GM18508 (cell line): ENCODE results near the gene TMEM128.
A peak's percentile ranks its signal among the peaks of the same experiment; 100 is the strongest.
"Not testable (repeated sequence)": the region's sequence is repeated elsewhere in the genome, so short reads cannot be mapped to it uniquely, and the experiment has no call there.

Source experiments
- ATAC-seq: cut with Tn5 transposase; IDR thresholded peaks from one replicate; pipeline ENCODE4 v1.9.1; 2021; ENCODE audit warnings: moderate number of reproducible peaks; ENCODE audit not compliant: insufficient read depth, unreplicated experiment

The TMEM128 gene

DNA sequence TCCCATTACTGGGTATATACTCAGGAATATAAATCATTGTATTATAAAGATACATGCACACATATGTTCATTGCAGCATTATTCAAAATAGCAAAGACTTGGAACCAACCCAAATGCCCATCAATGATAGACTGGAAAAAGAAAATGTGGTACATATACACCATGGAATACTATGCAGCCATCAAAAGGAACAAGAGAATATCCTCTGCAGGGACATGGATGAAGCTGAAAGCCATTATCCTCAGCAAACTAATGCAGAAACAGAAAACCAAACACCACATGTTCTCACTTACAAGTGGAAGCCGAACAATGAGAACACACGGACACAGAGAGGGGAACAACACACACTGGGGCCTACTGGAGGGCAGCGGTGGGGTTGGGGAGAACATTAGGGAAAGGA lies 9.7 kb upstream of the TMEM128 start:
- ATAC-seq, result not testable (repeated sequence)

DNA sequence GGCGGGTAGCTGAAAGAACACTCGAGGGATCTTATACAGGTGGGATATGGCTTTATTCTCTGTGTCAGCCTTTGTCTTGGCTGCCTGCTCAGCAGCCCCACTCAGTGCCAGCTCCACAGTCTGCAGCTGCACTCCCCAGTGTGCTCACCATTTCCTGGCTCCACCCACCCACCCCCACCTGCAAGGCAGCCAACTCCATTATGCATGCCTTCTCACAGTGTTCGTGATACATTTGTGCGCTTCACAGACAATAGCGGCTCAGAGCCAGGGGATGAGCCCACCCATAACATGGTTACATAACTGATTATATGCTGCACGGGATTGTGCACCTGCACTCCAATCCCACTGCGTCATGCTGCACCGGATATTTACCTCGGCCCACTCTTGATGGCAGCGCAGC lies 8.8 kb upstream of the TMEM128 start:
- no peak for ATAC-seq

DNA sequence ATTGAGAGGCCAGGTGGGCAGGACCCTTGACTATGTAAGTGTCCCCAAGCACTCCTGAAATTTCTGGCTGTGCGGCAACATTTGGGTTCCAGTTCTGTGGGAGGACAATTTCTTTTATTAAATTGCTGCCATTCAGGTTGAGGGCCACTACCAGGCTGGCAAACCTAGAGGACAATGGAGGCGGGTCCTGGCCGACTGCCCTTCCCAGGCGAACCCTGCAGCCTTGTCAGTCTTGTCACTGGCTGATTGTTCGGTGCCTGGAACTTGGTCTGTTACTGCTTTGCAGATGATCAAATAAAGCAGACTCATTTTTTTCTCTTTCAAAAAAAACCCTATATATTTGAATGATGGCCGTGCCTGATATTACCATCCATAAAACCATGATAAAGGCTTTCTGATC lies 6.6 kb upstream of the TMEM128 start:
- no peak for ATAC-seq

DNA sequence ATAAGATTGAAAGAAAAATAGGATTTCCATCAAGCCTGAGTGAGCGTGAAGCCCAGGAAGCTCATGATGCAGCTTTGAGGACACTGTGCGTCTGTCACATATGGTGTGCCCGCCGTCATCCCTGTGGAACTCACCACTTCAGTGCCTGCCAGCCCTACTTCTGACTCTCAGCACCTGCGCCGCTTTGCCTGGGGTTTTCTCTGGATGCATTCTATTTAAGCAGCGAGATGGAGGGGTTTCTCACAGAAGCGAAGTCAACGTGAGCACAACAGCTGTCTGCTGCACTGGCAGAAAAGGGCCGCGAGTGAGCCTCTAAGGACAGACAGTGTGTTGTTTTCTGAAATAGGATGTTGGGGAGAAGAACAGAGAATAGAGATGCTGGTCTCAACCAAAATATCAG lies 6.2 kb upstream of the TMEM128 start:
- ATAC-seq, result no peak

DNA sequence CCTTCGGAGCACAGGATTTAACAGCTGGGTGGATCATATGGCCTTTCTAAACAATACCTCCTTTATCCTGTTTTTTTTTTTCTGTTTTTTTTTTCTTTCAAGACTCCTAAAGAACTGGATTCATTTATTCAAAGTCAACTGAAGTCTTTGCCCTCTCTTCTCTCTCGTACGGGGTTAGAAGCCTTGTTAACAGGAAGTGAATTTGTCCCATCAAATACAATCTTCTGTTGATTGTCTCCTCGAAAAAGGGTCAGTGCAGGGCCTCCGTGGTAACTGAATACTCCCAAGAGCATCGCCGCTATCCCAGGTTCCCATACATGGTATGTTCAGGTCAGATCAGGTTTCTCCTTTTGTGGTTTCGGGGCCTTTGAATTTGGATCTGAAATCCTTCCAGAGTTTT lies 1.8 kb upstream of the TMEM128 start:
- no peak for ATAC-seq

DNA sequence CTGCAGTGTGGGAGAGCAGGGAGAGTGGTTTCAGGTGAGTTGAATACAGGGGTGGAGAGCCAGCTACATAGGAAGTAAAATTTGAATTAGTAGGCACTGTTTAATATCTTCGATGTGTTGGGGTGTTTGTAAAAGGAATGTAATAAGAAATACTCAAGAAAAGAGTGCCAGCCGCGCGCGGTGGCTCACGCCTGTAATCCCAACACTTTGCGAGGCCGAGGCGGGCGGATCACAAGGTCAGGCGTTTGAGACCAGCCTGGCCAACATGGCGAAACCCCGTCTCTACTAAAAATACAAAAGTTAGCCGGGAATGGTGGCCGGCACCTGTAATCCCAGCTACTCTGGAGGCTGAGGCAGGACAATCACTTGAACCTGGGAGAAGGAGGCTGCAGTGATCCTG lies 1.3 kb upstream of the TMEM128 start:
- ATAC-seq, result not testable (repeated sequence)

DNA sequence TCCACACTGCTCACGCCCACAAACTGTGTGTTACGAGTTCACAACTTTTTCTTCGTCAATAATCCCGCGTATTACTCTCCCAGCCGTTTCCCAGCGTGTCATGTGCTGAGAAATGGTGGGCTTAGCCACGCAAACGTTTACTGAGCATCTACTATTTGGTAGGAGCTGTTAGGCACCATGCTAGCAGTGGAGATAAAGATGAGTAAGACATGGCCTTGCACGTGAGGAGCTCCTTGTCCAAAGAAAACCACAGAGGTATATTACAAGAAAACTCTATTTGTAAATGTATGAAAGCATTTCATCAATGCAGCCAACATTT lies 821 bp upstream of the TMEM128 start:
- ATAC-seq, result no peak

DNA sequence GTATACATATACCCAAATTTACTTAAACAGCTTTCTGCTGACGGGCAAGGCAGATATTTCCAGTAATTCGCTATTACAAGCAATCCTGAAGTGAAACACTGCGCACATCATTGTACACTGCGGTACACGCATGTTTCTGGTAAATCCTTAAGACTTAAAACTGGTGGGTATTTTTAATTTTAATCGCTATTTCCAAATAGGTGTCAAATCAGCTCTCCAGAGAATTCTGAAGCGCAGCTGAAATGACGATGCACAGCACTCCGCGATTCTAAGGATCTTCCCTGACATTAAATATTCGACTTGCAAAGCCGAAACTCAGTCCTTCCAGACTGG lies 361 bp downstream of the TMEM128 start:
- ATAC-seq, result peak; percentile 14

DNA sequence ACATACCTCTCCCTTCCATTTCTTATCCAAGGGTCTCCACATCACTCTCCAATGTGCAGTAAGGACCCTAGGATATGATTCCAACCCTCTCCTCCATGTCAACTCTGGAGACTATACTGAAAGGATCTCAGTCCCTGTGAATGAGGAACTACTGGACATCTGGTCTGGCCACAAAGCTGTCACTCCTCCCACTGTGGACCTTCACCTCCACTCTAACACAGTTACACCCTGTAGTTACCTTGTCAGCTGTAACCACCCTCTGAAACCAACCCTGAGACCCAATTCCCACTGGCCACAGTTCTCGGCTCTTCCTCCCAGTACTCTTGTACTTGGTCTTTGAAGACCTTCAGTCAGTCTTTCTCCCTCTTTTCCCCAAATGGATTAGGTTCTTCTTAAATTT lies 2.9 kb downstream of the TMEM128 start:
- no peak for ATAC-seq

DNA sequence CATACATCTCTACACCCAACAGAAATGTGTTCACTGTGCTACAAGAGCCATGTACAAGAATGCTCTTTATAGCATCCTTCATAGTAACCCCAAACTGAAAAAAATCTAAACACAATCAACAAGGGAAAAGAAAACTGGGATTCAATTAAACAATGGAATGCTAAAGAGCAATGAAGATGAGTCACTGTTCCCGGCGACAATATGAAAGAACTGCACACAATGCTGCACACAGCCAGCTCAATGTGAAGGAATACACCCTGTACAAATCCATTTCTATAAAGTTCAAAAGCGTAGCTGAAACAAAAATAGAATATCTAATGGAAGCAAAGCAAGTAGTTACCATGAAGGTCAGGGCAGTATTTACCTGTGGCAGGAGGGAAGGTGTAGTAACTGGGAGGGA lies 8.5 kb downstream of the TMEM128 start:
- not testable (repeated sequence) for ATAC-seq

DNA sequence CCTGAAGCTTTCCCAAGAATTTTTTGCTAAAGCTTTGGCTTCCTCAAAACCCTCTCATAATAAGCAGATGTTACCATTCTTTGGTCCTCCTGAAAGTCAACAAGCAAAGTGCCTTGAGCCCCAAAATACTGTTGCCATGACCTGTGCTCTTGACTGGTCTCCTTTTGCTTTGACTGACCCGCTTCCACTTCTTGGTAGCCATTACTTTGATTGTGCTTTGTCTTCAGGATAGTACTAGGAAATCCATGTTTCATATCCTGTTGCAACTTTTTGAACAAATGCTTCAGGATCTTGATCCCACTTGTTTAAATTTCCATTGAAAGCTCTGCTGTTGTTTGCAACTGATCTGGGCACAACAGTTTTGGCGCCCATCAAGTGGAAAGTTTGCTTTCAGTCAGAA lies 14.4 kb downstream of the TMEM128 start:
- ATAC-seq, result no peak

DNA sequence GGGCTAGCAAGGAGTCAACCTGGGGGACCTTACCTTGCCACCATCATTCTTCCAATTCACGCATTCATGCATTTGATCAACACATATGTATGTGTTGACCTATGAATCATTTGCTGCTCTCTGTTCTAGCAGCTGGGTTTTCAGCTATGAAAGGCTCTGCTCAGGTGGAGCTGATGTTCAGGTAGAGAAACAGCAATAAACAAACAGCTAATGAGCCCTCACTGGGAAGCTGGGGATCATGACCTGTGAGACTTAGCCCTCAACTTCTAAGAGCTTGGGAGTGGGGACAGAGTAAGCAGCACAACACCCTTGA lies 19.7 kb downstream of the TMEM128 start:
- ATAC-seq, result no peak

DNA sequence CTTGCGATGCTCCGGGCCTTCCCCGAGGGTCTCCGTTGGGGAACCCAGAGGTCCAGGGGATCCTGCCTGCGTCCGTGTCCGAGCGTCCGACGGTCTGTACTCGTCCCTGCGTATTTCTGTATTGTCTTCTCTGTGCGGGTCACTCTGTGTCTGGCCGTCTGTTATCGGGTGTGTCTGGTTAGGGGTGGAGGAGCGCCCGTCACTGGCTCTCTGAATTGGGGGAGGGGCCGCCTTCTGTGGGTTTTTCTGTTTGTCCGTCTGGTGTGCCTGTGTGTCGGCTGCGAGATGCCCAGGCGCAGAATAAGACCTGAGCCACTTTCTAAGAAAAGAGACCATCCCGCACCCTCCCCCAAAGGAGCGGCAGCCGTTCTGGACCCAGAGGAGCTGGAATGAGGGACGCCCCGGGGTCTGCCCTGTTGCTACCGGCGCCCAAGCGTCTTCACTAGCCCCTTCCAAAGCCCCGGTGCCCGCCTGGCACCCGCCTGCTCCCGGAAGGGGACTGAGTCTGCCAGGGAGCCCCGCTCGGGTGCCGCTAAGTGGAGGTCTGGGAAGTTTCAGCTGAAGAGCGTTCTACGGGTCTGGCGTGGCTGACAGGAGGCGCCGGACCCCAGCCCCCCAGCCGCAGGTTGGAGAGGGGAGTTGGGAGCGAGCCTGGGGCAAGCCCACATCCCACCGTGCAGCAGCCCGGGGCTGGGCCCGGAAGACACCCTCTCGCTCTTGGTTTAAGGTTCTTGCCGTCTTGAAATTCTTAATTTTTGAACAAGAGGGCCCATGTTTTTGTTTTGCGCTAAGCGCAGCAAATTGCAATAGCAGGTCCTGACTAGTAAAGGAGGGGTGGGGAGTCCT lies 20.3 kb downstream of the TMEM128 start:
- no peak for ATAC-seq

DNA sequence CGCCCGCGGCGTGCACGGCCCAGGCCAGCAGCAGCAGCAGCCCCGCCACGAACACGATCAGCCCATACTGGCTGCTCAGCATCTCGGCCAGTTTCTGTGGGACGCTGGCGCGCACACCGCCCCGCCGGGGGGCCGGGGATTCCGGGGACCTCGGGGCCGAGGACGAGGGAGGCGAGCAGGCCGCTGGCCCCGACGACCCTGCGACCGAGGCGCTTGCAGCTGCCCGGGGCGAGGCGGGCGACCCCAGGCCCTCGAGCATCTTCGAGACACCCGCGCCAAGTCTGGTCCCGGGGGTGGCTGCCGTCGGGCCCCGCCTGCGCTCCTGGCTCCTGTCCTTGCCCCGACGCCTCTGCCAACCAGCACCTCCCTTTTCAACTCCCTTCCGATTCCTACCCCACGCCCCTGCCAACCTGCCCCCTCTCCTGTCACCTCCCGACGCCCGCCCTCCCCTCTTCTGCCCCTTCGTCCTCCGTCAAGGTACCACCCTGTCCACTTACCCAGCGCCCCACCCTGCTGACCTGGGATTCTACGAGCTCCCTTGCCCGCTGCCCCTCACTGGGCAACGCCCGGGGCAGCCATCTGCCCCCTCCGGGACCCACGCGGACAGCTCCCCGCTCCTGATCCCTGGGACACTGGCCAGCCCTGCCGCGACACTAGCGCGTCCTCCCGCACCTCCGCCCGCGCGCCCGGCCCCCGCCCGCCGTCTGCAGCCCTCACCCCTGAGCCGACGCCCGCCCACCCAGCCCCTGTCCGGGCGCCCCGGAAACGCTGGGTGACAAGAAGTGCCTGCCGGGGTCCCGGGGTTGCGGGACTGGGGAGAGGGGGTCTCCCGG lies 21.2 kb downstream of the TMEM128 start, which contains the start of gene OTOP1:
Gene OTOP1 (minus strand): TSS at position 324 of the 833 bp plus-strand sequence. CDS start 65 bp downstream, at position 259.
- ATAC-seq, result no peak

DNA sequence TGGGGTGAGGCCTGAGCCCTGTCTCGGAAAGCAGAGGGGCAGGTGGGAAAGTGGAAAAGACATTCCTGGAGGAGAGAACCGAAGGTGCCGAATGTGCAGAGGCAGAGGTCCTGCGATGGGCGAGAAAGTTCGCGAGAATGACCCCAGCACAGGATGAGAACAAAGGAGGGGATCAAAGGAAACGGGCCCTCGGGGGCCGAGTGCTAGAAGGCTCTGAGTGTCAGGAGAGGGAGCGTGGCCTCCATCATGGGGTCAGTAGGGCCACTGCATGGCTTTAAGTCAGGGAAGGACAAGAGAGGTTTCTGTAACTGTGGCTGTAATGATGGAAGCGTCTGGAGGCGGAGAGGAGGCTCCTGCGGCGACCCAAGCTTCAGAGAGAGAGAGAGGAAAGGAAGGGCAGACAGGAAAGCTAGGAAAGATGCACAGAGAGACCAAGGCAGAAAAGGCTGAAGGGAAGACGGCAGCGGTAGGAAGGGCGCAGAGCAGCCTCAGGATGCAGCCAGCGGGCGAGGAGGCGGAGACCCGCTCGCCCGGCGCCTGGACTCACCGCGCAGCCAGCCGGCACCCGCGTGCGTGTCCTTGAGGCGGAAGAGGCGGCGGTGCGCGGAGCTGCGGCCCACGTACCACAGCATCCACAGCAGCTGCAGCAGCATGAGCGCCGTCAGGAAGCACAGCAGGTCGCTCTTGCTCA lies 22.0 kb downstream of the TMEM128 start:
- no peak for ATAC-seq

DNA sequence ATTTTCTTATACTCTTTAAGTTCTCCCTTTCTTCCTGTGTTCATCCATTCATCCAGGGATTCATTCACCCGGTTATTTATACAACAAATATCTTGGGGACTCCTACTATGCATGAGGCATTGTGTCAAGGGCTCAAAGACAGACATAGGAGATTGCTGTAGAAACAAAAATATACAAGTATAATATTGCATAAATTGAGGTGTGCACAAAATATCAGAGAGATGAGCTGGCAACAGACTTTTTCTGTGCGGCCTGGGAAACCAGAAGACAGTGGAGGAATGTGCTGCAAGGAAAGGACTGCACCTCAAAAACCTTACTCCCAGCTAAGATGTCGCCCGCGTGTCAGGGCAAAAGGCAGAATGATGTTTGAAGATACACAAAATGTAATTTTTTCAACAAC lies 30.9 kb downstream of the TMEM128 start:
- ATAC-seq, result no peak

DNA sequence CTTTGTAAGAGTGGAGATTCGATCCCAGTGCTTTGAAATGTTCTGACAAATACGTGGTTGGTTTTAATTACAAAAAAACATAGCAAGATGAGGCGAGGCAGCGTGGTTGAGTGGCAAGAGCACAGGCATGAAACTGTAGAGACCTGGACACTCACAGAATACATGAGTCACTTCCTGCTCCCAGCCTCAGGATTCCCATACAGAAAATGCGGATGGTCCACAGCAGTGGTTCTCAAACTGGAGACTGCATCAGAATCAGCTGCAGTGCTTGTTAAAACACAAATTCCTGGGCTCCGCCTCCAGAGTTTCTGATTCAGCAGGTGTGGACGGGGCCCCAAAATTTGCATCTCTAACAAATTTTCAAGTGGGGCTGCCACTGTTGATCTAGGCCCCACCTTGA lies 31.4 kb downstream of the TMEM128 start:
- no peak for ATAC-seq

DNA sequence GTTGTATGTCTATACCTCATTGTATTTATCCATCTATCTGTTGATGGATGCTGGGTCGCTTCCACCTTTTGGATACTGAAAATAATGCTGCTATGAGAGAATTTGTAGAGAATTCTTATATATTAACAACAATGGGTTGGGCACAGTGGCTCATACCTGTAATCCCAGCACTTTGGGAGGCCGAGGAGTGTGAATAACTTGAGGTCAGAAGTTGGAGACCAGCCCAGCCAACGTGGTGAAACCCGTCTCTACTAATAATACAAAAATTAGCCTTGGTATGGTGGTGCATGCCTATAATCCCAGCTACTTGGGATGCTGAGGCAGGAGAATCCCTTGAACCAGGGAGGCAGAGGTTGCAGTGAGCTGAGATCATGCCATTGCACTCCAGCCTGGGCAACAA lies 34.3 kb downstream of the TMEM128 start:
- ATAC-seq, result not testable (repeated sequence)

DNA sequence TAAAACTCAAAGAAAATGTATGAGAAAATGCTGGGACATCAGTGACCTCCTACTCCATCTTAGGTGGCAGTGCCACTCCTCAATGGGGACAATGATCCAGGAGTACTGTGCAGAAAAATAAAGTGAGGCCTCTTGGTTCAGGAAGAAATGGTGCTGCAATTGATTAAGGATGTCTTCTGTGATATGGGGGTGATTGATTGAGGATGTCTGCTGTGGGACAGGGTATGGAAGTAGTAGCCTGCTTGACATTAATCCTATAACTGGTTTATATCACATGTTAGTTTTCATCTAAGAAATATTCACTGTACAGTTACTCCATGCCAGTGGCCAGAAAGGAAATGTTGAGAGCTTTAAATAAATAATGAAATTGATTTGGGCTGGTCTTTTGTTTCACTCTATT lies 41.8 kb downstream of the TMEM128 start:
- ATAC-seq, result no peak

DNA sequence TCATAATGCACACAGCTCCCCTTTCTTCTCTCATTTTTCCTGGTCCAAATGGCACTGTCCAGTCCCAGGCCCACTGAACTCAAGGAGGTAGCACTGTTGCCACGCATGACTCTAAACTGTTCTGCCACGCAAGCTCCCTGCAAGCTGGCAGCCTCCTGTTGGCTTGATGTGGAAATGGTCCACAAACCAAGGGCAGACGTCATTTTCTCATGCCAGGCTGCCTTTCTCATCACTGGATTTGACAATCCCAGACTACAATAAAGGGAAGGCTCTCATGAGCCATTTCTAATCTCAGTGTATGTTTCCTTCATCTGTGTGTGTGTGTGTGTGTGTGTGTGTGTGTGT lies 43.6 kb downstream of the TMEM128 start:
- no peak for ATAC-seq

DNA sequence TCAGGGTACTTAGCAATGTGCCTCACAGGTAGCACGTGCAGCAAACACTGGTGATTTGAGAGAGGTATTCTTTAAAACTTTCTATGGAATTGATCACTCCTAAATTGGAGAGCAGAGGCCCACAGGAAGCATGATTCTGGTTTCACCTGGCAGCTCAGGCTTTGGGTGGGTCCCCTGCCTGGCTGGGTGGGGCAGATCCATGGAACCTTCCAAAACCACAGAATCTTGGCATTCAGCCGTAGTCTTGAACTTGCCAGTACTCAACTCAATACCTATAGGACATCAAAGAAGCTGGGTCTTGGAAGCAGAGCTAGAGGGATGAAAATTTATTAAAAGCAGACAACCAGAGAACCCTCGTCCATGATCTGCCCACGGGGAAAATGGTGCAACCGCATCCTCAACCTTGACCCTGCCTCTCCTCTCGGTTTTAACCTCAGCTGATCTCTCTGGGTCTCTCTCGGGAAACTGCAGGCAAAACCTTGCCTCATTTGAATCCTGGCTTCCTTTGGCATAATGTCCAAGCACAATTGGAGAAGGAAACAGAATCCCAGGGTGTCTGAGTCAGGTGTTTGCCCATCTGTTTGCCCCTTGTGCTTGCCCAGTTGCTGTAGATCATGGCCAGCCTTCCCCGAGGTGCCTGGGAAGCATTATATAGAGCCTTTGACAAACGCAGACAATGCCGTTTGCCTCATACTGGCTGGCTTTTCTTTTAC lies 44.2 kb downstream of the TMEM128 start:
- ATAC-seq, result no peak
